OCI-LY1 (cell line): ENCODE results near the gene CAMK2A.

ENCODE experiments used
- EZH2 ChIP-seq: fragments of 200-600 bp; sonication (generic), shearing (Covaris generic); IDR thresholded peaks from 2 replicates; pipeline ENCODE4 v1.8.0; 2017; ENCODE audit warnings: borderline replicate concordance, mixed run types, mild to moderate bottlenecking, antibody characterized with exemption, low read length, moderate library complexity, mixed read lengths
- TF ChIP-seq, protein P1 (sequence below): fragments of 200-600 bp; sonication (generic), shearing (Covaris generic); IDR thresholded peaks from 2 replicates; pipeline ENCODE4 v1.5.1; 2017; ENCODE audit warnings: mild to moderate bottlenecking, antibody characterized with exemption, low read length, moderate library complexity, mixed read lengths

DNA sequence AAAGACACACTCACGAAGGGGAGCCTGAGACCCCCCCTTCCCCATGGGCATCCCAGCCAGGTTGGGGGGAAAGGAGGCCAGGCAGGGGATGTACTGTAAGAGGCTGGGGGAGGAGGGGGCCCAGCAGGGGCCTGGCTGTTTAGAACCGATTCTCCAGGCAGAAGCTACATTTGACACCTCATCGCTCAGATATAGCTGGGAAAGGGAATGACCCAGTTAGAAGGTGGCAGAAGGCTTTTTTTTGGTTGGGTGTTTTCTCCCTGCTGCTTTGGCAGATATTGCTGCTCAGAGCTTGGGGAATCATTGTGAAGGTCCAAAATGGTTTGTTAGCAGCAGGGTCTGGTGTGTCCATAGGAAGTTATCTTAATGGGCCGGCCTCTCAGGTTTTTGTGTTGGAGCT is 117.0 kb downstream of the CAMK2A start:
- TF ChIP-seq, protein P1, sequence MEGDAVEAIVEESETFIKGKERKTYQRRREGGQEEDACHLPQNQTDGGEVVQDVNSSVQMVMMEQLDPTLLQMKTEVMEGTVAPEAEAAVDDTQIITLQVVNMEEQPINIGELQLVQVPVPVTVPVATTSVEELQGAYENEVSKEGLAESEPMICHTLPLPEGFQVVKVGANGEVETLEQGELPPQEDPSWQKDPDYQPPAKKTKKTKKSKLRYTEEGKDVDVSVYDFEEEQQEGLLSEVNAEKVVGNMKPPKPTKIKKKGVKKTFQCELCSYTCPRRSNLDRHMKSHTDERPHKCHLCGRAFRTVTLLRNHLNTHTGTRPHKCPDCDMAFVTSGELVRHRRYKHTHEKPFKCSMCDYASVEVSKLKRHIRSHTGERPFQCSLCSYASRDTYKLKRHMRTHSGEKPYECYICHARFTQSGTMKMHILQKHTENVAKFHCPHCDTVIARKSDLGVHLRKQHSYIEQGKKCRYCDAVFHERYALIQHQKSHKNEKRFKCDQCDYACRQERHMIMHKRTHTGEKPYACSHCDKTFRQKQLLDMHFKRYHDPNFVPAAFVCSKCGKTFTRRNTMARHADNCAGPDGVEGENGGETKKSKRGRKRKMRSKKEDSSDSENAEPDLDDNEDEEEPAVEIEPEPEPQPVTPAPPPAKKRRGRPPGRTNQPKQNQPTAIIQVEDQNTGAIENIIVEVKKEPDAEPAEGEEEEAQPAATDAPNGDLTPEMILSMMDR: no peak
- TF ChIP-seq EZH2: no peak
